Ovary (tissue), 9 donors: ENCODE results near the gene CHPF. TPM values are rescaled to one million over a fixed set of nuclear protein-coding genes. Genes with fewer than 3 reads are reported as not detected.

ENCODE experiments used
- DNase-seq, 5 donors: peaks; one replicate each; pipeline ENCODE4 v3.0.0-alpha.2; 2019 to 2020
- H3K27ac ChIP-seq, 2 donors: fragments of 200-600 bp; one replicate each; pipeline versions ENCODE4 v1.5.1 to v1.8.0; 2019 to 2022
- H3K27me3 ChIP-seq: fragments of 200-600 bp; one replicate; pipeline ENCODE4 v1.8.0; 2022
- H3K36me3 ChIP-seq: fragments of 200-600 bp; sonication (generic); one replicate; pipeline ENCODE4 v1.5.1; 2019
- H3K4me1 ChIP-seq: one replicate; pipeline ENCODE4 v1.8.1; 2013; ENCODE audit warnings: mild to moderate bottlenecking, moderate library complexity; ENCODE audit not compliant: insufficient read depth
- H3K4me3 ChIP-seq: fragments of 200-600 bp; sonication (generic); one replicate; pipeline ENCODE4 v1.5.1; 2017
- H3K9me3 ChIP-seq, 2 donors: fragments of 200-600 bp in 1 of 2; sonication (generic) in 1 of 2; one replicate each; pipeline versions ENCODE4 v1.5.1 to v1.8.1; 2013 to 2019; ENCODE audit warnings: mild to moderate bottlenecking in 1 of 2, moderate library complexity in 1 of 2
- CTCF ChIP-seq, 3 donors: fragments of 450-650 bp in 2 of 3; fragments of 200-600 bp in 1 of 3; IDR thresholded peaks; one replicate each; pipeline versions ENCODE4 v1.5.1 to v1.8.0; 2016 to 2022; ENCODE audit warnings: antibody characterized with exemption in 3 of 3, mild to moderate bottlenecking in 1 of 3
- EP300 ChIP-seq: sonication (generic); formaldehyde crosslinking; IDR thresholded peaks from one replicate; pipeline ENCODE4 v1.6.1; 2017; ENCODE audit warnings: antibody characterized with exemption
- POLR2A ChIP-seq: fragments of 450-650 bp; IDR thresholded peaks from one replicate; pipeline ENCODE4 v1.6.1; 2017; ENCODE audit warnings: antibody characterized with exemption, mild to moderate bottlenecking, moderate library complexity
- WGBS, 3 donors: extraction: QIAGEN DNeasy Blood & Tissue Kit in 1 of 3; methylation state at CpG; one replicate each; pipeline versions ENCODE4 v1.1.5 to v1.1.7; 2013 to 2017; 5-methylcytosine and 5-hydroxymethylcytosine counted together
- intact Hi-C, 4 donors: fragments of 100-400 bp; cut with DNase I; formaldehyde crosslinking; loops; one replicate each; pipeline versions ENCODE4 v1.11.0 to v1.15.1; 2022 to 2023
- polyA plus RNA-seq, 2 donors: library from polyadenylated mRNA; stranded (reverse); fragments of 200-250 nt in 1 of 2; fragments of 350-450 nt in 1 of 2; fragmentation: Illumina TruSeq in 1 of 2; extraction: RNeasy Lipid Tissue Mini Kit (QIAGEN cat#74804) in 1 of 2; gene quantifications; one replicate each; pipeline ENCODE4 v1.2.3, GENCODE V29; 2013 to 2014
- total RNA-seq, 7 donors: library from RNA; depleted of rRNA in 2 of 7; stranded (reverse); fragments of >200 nt in 2 of 7; fragmentation: NEBNext Ultra II Directional in 3 of 7; extraction: Animal tissue kit (Norgen Biotek cat#: 25700) in 3 of 7; gene quantifications; one replicate each; pipeline versions ENCODE4 v1.1.0 to v1.2.4, GENCODE V29; 2016 to 2023
- donor health status: DM: no; HTN: no; CAD: no; lungs with moderate emphysema.
- donor health status: DM: no; HTN: no; CAD: no.
- donor health status: Bipolar disorder and iron deficiency.
- donor health status: DM: yes; HTN: yes; CAD: no.
- donor health status: DM: no; HTN: no; CAD: no.
- donor health status: DM: yes; HTN: yes; CAD: no.

Gene CHPF
- total and polyA plus RNA-seq, 9 donors: 4.0 to 181 (median 120) TPM

- Histone ChIP-seq H3K9me3 (no peaks in the 10 kb centered on the region), H3K4me3 (peak overlapping the region; percentile 27), H3K36me3 (no peaks in the 10 kb centered on the region), H3K27ac (no peak overlapping the region), H3K4me1 (no peaks in the 10 kb centered on the region), H3K27me3 (no peaks in the 10 kb centered on the region)
- DNase-seq: peak in 3 of 5 donors; percentile 60 to 62 (median 60)
- intact Hi-C loops: loop anchor here in 3 of 4 donors (5.0 to 10.0 kb wide), 3 partner anchors 48 to 248 kb away; partner anchors contain the start of gene DNAJB2 (in 2 of the 3)
- 2 to 3% (median 2%) methylated on average over 46 to 70 of the region's 70 CpGs for WGBS, 3 donors
- TF ChIP-seq POLR2A (no peak), CTCF (IDR thresholded peaks at IDR 0.05) (no peak), EP300 (no peak)
These were observed 21.2 kb downstream of the CHPF start for GRCh38 chr2:219522111-219523030.

- TF ChIP-seq CTCF (IDR thresholded peaks at IDR 0.05) (peak in 2 of 3 donors; percentile 44 to 48), POLR2A (no peak), EP300 (no peak)
- Histone ChIP-seq H3K27me3 (no peaks in the 10 kb centered on the region), H3K4me3 (no peak overlapping the region), H3K9me3 (no peaks in the 10 kb centered on the region), H3K27ac (no peak overlapping the region), H3K4me1 (no peaks in the 10 kb centered on the region), H3K36me3 (no peaks in the 10 kb centered on the region)
- no peak for DNase-seq
- WGBS, 3 donors: 19 to 28% (median 23%) methylated on average over 14 of the region's 14 CpGs
- intact Hi-C loops: loop anchor here in 3 of 4 donors (5.0 to 10.0 kb wide), 3 partner anchors 46 to 246 kb away; partner anchors contain the start of gene DNAJB2 (in 2 of the 3)
These were observed 22.3 kb downstream of the CHPF start for GRCh38 chr2:219521066-219521880.

GRCh38 chr2:219520079-219520478 is 23.5 kb downstream of the CHPF start:
- WGBS, 3 donors: 69 to 71% (median 70%) methylated on average over 8 of the region's 8 CpGs
- TF ChIP-seq CTCF (IDR thresholded peaks at IDR 0.05) (no peak), POLR2A (no peak), EP300 (no peak)
- H3K36me3 ChIP-seq: no peaks in the 10 kb centered on the region
- H3K4me3 ChIP-seq: no peak overlapping the region
- DNase-seq: no peak
- no peak overlapping the region for H3K27ac ChIP-seq
- no peaks in the 10 kb centered on the region for H3K4me1 ChIP-seq
- H3K27me3 ChIP-seq: no peaks in the 10 kb centered on the region
- intact Hi-C loops: loop anchor here in 3 of 4 donors (5.0 to 10.0 kb wide), 3 partner anchors 45 to 245 kb away; partner anchors contain the start of gene DNAJB2 (in 2 of the 3)
- no peaks in the 10 kb centered on the region for H3K9me3 ChIP-seq

- WGBS, 3 donors: 92 to 93% (median 92%) methylated on average over 9 of the region's 9 CpGs
- Histone ChIP-seq H3K9me3 (no peaks in the 10 kb centered on the region), H3K27ac (no peak overlapping the region), H3K4me1 (no peaks in the 10 kb centered on the region), H3K36me3 (no peaks in the 10 kb centered on the region), H3K27me3 (no peaks in the 10 kb centered on the region), H3K4me3 (no peak overlapping the region)
- intact Hi-C loops: no loop called here
- DNase-seq: no peak
- TF ChIP-seq EP300 (no peak), POLR2A (no peak), CTCF (IDR thresholded peaks at IDR 0.05) (no peak)
These were observed 24.1 kb downstream of the CHPF start for GRCh38 chr2:219519526-219519916.
